Measurements from ENCODE around the gene VPS29. TPM values are rescaled to one million over a fixed set of nuclear protein-coding genes. Genes with fewer than 3 reads are reported as not detected.

VPS29 gene
- 137 to 153 TPM (median 145 TPM) in 5 replicates for total RNA-seq (2022; extraction: Qiagen RNA extraction; ENCODE audit: low read depth)

GRCh38 chr12:110501752-110502738 lies at the start of gene VPS29, which contains the start of gene RAD9B:
TSS of gene VPS29 (minus strand) at chr12:110502111. CDS start at chr12:110502051, 60 bp downstream.
TSS of gene RAD9B (plus strand) at chr12:110502331. CDS start at chr12:110502338, 7 bp downstream.

GRCh38 chr12:110468214-110469048 lies 33.5 kb downstream of the VPS29 start, which contains the start of the genes FAM216A and GPN3:
TSS of gene FAM216A (plus strand) at chr12:110468845. CDS start at chr12:110468876, 31 bp downstream.
TSS of gene GPN3 (minus strand) at chr12:110468257. CDS start at chr12:110468203, 54 bp downstream.

GRCh38 chr12:110449799-110450497 lies 52.0 kb downstream of the VPS29 start, which contains the start of gene ARPC3:
TSS of gene ARPC3 (minus strand) at chr12:110450337. CDS start at chr12:110450260, 77 bp downstream.

Other genes starting within 250 kb of the VPS29 start
- 249 to 338 TPM (median 327 TPM) in 5 replicates for gene ATP2A2, start 220.9 kb downstream of the VPS29 start, total RNA-seq (2022; extraction: Qiagen RNA extraction; ENCODE audit: low read depth)
- gene ANAPC7, start 98.4 kb downstream of the VPS29 start, total RNA-seq (2022; extraction: Qiagen RNA extraction; ENCODE audit: low read depth) = 52.9 to 60.4 TPM (median 56.0 TPM) in 5 replicates
- gene ARPC3, start 51.8 kb downstream of the VPS29 start, total RNA-seq (2022; extraction: Qiagen RNA extraction; ENCODE audit: low read depth) = 427 to 826 TPM (median 445 TPM) in 5 replicates
- gene GPN3, start 33.9 kb downstream of the VPS29 start, total RNA-seq (2022; extraction: Qiagen RNA extraction; ENCODE audit: low read depth) = 31.6 to 38.7 TPM (median 36.2 TPM) in 5 replicates
- 16.1 to 22.4 TPM (median 19.2 TPM) in 5 replicates for gene FAM216A, start 33.3 kb downstream of the VPS29 start, total RNA-seq (2022; extraction: Qiagen RNA extraction; ENCODE audit: low read depth)
- 0.11 to 0.42 TPM (median 0.31 TPM) in 4 of 5 replicates, not detected in the other for gene RAD9B, start 220 bp upstream of the VPS29 start, total RNA-seq (2022; extraction: Qiagen RNA extraction; ENCODE audit: low read depth)
- 11.8 to 23.5 TPM (median 21.9 TPM) in 5 replicates for gene PPTC7, start 81.2 kb upstream of the VPS29 start, total RNA-seq (2022; extraction: Qiagen RNA extraction; ENCODE audit: low read depth)
- 24.8 to 35.0 TPM (median 29.5 TPM) in 5 replicates for gene TCTN1, start 112.0 kb upstream of the VPS29 start, total RNA-seq (2022; extraction: Qiagen RNA extraction; ENCODE audit: low read depth)
- 0.40 to 0.92 TPM (median 0.70 TPM) in 5 replicates for gene HVCN1, start 187.0 kb upstream of the VPS29 start, total RNA-seq (2022; extraction: Qiagen RNA extraction; ENCODE audit: low read depth)
- 130 to 162 TPM (median 151 TPM) in 5 replicates for gene PPP1CC, start 240.8 kb upstream of the VPS29 start, total RNA-seq (2022; extraction: Qiagen RNA extraction; ENCODE audit: low read depth)

All from A549 treated with RU486 at 1 μM for 4 hours (cell line).